Right cardiac atrium (tissue), 5 donors: ENCODE data around the gene RETREG3. TPM values are rescaled to one million over a fixed set of nuclear protein-coding genes. Genes with fewer than 3 reads are reported as not detected.
"Not testable (repeated sequence)": the region's sequence is repeated elsewhere in the genome, so short reads cannot be mapped to it uniquely, and the experiment has no call there.

Experiments used
- ATAC-seq, 2 donors: fragments of 200-7000 bp; cut with Tn5 transposase; one replicate each; pipeline versions ENCODE4 v1.8.0 to v1.9.1; 2020; ENCODE audit warnings: moderate library complexity in 2 of 2, mild to moderate bottlenecking in 1 of 2
- DNase-seq, 3 donors: peaks; one replicate each; pipeline ENCODE4 v3.0.0-alpha.2; 2020
- H3K27ac ChIP-seq: one replicate; pipeline ENCODE4 v1.5.1; 2013; ENCODE audit warnings: mild to moderate bottlenecking, low read length, control low read depth, moderate library complexity
- H3K27me3 ChIP-seq: one replicate; pipeline ENCODE4 v1.6.1; 2013; ENCODE audit not compliant: control insufficient read depth, insufficient read depth
- H3K4me1 ChIP-seq: one replicate; pipeline ENCODE4 v1.6.1; 2013; ENCODE audit warnings: low read length; ENCODE audit not compliant: control insufficient read depth, insufficient read depth
- H3K4me3 ChIP-seq: one replicate; pipeline ENCODE4 v1.5.1; 2013; ENCODE audit warnings: low read length, control low read depth
- H3K9me3 ChIP-seq: one replicate; pipeline ENCODE4 v1.6.1; 2013; ENCODE audit warnings: low read length; ENCODE audit not compliant: control insufficient read depth
- WGBS: extraction: QIAGEN DNeasy Blood & Tissue Kit; methylation state at CpG from one replicate; pipeline ENCODE4 v1.1.7; 2013; 5-methylcytosine and 5-hydroxymethylcytosine counted together
- intact Hi-C, 4 donors: fragments of 100-400 bp; cut with DNase I; formaldehyde crosslinking; loops; one replicate each; pipeline versions ENCODE4 v1.11.0 to v1.14.0; 2022 to 2023
- polyA plus RNA-seq: library from polyadenylated mRNA; stranded (reverse); fragments of 200-250 nt; gene quantifications from one replicate; pipeline ENCODE4 v1.2.3, GENCODE V29; 2013
- total RNA-seq, 4 donors: library from RNA; stranded (reverse); fragmentation: NEBNext Ultra II Directional; extraction: Animal tissue kit (Norgen Biotek cat#: 25700); gene quantifications; one replicate each; pipeline ENCODE4 v1.2.1, GENCODE V29; 2021
- donor health status: healthy with polysubstance abuse.
- donor health status: DM: no; HTN: yes; CAD: no.
- donor health status: DM: no; HTN: no; CAD: no.
- donor health status: DM: no; HTN: yes; CAD: no; lungs with severe emphysema.
- donor health status: DM: yes; HTN: yes; CAD: no.

Gene RETREG3
- total and polyA plus RNA-seq, 5 donors = 13.0 to 27.0 (median 24.9) TPM

DNA sequence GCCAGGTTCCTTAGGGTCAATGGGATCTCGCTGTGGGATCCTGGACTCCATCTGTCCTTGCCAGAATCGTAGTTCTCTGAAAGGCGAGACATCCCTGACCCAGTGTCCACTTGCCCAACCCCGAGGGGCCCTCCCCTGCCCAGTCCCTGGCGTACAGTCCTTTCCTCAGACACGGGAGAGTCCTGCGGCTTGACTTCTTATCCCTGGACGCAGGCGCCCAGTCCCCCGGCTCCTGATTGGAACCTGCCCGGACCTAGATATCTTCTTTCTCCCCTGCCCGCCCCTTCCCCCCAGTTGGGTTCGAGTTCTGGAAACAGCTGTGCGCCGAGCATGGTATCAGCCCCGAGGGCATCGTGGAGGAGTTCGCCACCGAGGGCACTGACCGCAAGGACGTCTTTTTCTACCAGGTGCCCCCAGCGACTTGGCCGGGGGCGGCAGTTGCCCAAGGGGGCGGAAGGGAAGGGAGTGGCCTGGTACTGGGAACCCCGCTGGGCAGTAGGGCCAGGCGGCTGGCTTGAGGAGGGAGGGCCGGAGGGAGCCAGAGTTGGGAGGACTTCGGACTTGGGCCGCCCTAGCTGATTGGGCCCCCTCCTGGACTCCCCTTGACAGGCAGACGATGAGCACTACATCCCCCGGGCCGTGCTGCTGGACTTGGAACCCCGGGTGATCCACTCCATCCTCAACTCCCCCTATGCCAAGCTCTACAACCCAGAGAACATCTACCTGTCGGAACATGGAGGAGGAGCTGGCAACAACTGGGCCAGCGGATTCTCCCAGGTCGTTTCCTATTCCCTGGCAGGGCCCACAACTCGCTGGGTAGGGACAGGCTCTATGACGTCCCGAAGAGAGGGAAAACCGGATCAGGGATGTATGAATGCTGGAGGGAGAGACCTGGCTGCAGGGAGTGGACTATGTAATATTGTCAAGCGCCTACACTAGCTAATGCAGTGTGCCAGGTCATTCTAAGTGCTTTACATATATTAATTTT lies 934 bp upstream of the RETREG3 start:
- not testable (repeated sequence) for H3K9me3 ChIP-seq, H3K27me3 ChIP-seq, H3K4me1 ChIP-seq
- WGBS = 13% methylated on average over 35 of the region's 42 CpGs
- DNase-seq = peak in 2 of 3 donors; percentile 68 to 79
- H3K27ac ChIP-seq = peak overlapping the region; percentile 65
- intact Hi-C loops = loop anchor here (5.0 to 10.0 kb wide), 5 partner anchors 38 to 75 kb away; partner anchors contain the start of genes CCR10 (in 2 of the 4), CNTNAP1 (in 2 of the 4) and PLEKHH3 (in 2 of the 4)
- peak overlapping the region; percentile 61 for H3K4me3 ChIP-seq
- peak; percentile 50 to 65 for ATAC-seq

- ATAC-seq (peak; percentile 72 to 77), DNase-seq (peak in 2 of 3 donors; percentile 63 to 66)
- Histone ChIP-seq H3K9me3 (no peaks in the 10 kb centered on the region), H3K4me3 (peak overlapping the region; percentile 66), H3K27ac (peak overlapping the region; percentile 74), H3K4me1 (peaks cover 5% of the 10 kb centered on the region), H3K27me3 (no peaks in the 10 kb centered on the region)
- under 1% methylated on average over 30 of the region's 30 CpGs for WGBS
- intact Hi-C loops = loop anchor here (5.0 to 10.0 kb wide), 5 partner anchors 36 to 76 kb away; partner anchors contain the start of genes CCR10 (in 2 of the 4), CNTNAP1 (in 2 of the 4) and PLEKHH3 (in 2 of the 4)
Observed at GRCh38 chr17:42608305-42609181, 631 bp downstream of the RETREG3 start.

DNA sequence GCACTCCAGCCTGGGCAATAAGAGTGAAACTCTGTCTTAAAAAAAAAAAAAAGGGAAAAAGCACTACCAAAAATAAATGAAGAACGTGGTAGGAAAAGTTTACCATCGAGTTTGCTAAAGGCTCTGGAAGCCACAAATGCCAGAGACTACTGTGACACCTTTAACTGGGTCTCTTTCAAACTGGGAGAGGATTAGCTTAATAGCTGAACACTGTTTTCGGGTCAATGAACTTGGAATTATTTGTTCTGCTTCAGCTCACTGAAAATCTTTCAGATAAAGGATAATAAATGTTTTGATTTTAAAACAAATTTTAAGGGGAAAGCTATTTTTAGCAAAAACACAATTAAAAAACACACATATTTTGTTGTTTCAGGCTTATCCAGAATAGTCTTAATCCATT lies 1.4 kb downstream of the RETREG3 start:
- ATAC-seq (no peak), DNase-seq (no peak)
- Histone ChIP-seq H3K9me3 (no peaks in the 10 kb centered on the region), H3K27me3 (no peaks in the 10 kb centered on the region), H3K27ac (no peak overlapping the region), H3K4me1 (peaks cover 5% of the 10 kb centered on the region), H3K4me3 (peak overlapping the region; percentile 66)
- intact Hi-C loops = loop anchor here (5.0 to 10.0 kb wide), 5 partner anchors 35 to 77 kb away; partner anchors contain the start of genes CCR10 (in 2 of the 4), CNTNAP1 (in 2 of the 4) and PLEKHH3 (in 2 of the 4)
- WGBS = 27% methylated on average over 3 of the region's 3 CpGs

DNA sequence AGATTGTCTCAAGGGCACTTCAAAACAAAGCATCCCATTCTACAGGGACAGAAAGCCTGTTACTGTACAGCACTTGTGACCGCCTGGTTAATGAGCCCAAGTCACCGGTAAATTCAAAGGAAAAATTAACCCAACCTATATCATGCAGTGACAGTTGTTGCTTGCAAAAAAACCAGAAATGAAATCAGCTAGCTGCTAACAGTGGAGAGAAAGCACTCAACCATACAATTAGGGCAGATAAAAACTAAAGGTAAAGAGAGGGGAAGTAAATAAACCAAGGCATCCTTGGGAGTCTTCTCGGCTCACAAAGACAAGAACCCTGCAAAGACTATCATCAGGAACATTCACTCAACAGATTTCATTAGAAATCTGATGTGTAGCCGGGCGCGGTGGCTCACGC lies 5.9 kb downstream of the RETREG3 start:
- ATAC-seq (no peak), DNase-seq (no peak)
- H3K27ac ChIP-seq = no peak overlapping the region
- H3K27me3 ChIP-seq = no peaks in the 10 kb centered on the region
- 90% methylated on average over 7 of the region's 7 CpGs for WGBS
- no peaks in the 10 kb centered on the region for H3K9me3 ChIP-seq
- intact Hi-C loops = loop anchor here in 2 of 4 donors (10.0 kb wide), 2 partner anchors 71 to 81 kb away; partner anchors contain the start of genes CCR10 (in 1 of the 2), CNTNAP1 (in 1 of the 2) and PLEKHH3 (in 1 of the 2)
- H3K4me1 ChIP-seq = peaks cover 2% of the 10 kb centered on the region
- no peak overlapping the region for H3K4me3 ChIP-seq

DNA sequence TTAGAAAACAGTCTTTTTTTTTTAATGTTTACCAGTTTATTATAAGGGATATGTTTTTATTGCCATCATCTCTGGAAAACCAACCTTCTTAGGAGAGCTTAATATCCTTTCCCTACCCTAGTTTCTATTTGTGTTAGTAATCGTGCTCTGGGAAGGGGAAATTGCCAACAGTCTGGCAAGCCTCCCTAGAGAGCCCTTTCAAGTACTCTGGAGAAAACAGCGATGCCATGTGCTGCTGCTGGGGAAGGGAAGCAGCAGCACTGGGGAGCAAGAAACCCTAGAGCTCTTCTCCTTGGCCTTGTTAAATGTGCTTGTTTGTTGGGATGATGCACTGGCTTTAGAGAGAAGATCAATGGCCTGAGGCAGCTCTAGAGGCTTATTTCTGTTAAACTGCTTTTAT lies 10.3 kb downstream of the RETREG3 start:
- no peak overlapping the region for H3K4me3 ChIP-seq
- intact Hi-C loops = no loop called here
- H3K4me1 ChIP-seq = no peaks in the 10 kb centered on the region
- ATAC-seq = peak in 1 of 2 donors; percentile 40
- 31% methylated on average over 2 of the region's 2 CpGs for WGBS
- H3K27ac ChIP-seq = no peak overlapping the region
- no peaks in the 10 kb centered on the region for H3K9me3 ChIP-seq
- no peaks in the 10 kb centered on the region for H3K27me3 ChIP-seq
- DNase-seq = no peak

- Histone ChIP-seq H3K27me3 (no peaks in the 10 kb centered on the region), H3K27ac (no peak overlapping the region), H3K9me3 (no peaks in the 10 kb centered on the region), H3K4me3 (no peak overlapping the region), H3K4me1 (no peaks in the 10 kb centered on the region)
- 78% methylated on average over 3 of the region's 3 CpGs for WGBS
- no peak for ATAC-seq
- no peak for DNase-seq
- intact Hi-C loops = no loop called here
Observed at GRCh38 chr17:42596386-42596785, 12.8 kb downstream of the RETREG3 start.

DNA sequence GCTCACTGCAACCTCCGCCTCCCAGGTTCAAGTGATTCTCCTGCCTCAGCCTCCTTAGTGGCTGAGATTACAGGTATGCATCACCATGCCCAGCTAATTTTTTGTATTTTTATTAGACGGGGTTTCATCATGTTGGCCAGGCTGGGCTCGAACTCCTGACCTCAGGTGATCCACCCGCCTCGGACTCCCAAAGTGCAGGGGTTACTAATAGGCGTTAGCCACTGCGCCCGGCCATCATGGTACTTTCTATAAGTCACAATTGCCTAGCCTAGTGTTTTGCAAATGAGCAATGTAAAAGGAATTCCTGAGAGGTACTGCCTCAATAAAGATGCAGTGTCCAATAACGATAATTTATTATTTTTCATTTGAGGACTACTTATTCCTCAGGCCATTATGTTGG lies 17.8 kb downstream of the RETREG3 start:
- H3K27ac ChIP-seq = no peak overlapping the region
- H3K4me3 ChIP-seq = no peak overlapping the region
- H3K4me1 ChIP-seq = no peaks in the 10 kb centered on the region
- intact Hi-C loops = no loop called here
- H3K27me3 ChIP-seq = no peaks in the 10 kb centered on the region
- ATAC-seq (no peak), DNase-seq (no peak)
- no peaks in the 10 kb centered on the region for H3K9me3 ChIP-seq
- WGBS = 94% methylated on average over 9 of the region's 9 CpGs

DNA sequence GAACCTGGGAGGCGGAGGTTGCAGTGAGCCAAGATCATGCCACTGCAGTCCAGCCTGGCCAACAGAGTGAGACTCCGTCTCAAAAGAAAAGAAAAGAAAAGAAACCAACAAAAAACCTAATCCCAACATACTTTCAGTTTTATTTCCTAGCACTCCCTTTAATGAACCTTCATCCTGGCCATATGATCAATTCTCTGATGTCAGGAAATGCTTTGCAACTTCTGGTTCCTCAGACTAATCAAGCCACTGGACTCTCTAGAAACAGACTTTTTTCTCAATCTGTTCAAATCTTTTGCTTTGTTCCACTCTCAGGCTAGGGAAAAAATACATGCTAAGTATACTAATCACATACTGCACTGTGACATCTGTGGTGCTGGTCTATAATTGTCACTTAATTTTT lies 18.3 kb downstream of the RETREG3 start:
- WGBS = 89% methylated on average over 2 of the region's 2 CpGs
- H3K9me3 ChIP-seq = no peaks in the 10 kb centered on the region
- no peaks in the 10 kb centered on the region for H3K27me3 ChIP-seq
- intact Hi-C loops = no loop called here
- DNase-seq (no peak), ATAC-seq (no peak)
- no peak overlapping the region for H3K27ac ChIP-seq
- H3K4me3 ChIP-seq = no peak overlapping the region
- H3K4me1 ChIP-seq = no peaks in the 10 kb centered on the region

DNA sequence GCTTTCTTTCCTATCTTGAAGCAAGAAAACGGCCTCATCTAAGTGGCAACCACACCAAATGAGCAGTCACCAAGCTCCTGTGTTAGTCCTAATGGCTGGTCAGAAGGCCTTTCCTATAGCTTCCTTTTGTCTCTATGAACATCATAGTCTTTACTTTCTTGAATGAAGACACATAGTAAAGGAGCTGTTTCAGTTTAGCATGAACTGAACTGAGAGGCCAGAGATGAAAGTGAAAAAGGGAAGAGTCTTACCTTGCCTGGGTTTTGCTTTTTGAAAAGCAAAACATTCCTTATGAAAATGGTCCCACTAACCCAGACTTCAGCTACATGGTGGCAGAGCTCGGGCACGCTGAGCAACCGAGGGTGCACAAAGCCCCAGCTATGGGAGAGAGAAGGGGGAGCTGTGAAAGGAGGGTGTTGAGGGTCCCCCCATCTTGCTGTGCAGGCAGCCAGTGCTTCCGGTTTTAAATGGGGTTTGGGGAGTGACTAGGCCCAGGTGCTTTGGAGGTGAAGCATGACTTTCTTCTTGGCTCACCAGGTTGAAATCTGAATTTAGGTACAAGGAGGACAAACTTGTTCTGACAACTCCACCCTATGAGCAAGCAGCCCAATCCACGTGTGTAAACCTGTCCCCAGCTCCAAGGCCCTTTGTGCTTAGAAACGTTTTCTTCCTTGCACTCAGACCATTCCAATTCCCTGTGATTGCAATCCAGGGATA lies 22.5 kb downstream of the RETREG3 start:
- Histone ChIP-seq H3K4me1 (no peaks in the 10 kb centered on the region), H3K27me3 (no peaks in the 10 kb centered on the region), H3K27ac (no peak overlapping the region), H3K9me3 (no peaks in the 10 kb centered on the region), H3K4me3 (no peak overlapping the region)
- no peak for ATAC-seq
- WGBS = 78% methylated on average over 7 of the region's 7 CpGs
- no peak for DNase-seq
- intact Hi-C loops = loop anchor here in 1 of 4 donors (5.0 to 10.0 kb wide), 2 partner anchors 116 to 178 kb away; partner anchors contain the start of gene RAMP2

- DNase-seq (no peak), ATAC-seq (peak in 1 of 2 donors; percentile 52)
- 33% methylated on average over 1 of the region's 1 CpG for WGBS
- H3K27ac ChIP-seq = peak overlapping the region; percentile 38
- intact Hi-C loops = loop anchor here in 1 of 4 donors (5.0 to 10.0 kb wide), 2 partner anchors 117 to 179 kb away; partner anchors contain the start of gene RAMP2
- H3K4me1 ChIP-seq = no peaks in the 10 kb centered on the region
- no peak overlapping the region for H3K4me3 ChIP-seq
- H3K27me3 ChIP-seq = no peaks in the 10 kb centered on the region
- H3K9me3 ChIP-seq = no peaks in the 10 kb centered on the region
Observed at GRCh38 chr17:42585353-42585752, 23.8 kb downstream of the RETREG3 start.
